GM19438 (cell line): ENCODE results near the gene ASPA.
"Not testable (repeated sequence)": the region's sequence is repeated elsewhere in the genome, so short reads cannot be mapped to it uniquely, and the experiment has no call there.

Source experiments
- ATAC-seq: cut with Tn5 transposase; IDR thresholded peaks from one replicate; pipeline ENCODE4 v1.9.1; 2021; ENCODE audit warnings: low read depth; ENCODE audit not compliant: unreplicated experiment

The ASPA gene

DNA sequence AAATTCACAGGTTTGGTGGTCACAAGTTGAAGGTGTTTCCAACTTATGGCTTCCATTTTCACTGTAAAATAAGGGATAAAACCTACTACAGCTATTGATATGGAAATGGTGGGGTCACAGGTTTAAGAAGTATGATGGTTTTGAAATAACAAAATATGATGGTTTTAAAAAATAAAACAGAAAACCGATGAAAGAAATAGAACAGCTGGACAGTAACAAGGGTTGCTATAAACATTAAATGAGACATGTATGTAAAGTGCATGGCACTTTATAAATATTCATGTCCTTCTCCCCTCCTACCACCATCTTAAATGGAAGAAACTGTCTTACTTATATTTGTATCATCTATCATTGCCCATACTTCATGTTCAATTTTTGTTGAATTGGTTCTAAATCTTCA lies 31.3 kb downstream of the ASPA start:
- ATAC-seq = no peak

GRCh38 chr17:3507869-3508268 lies 32.1 kb downstream of the ASPA start:
- no peak for ATAC-seq

DNA sequence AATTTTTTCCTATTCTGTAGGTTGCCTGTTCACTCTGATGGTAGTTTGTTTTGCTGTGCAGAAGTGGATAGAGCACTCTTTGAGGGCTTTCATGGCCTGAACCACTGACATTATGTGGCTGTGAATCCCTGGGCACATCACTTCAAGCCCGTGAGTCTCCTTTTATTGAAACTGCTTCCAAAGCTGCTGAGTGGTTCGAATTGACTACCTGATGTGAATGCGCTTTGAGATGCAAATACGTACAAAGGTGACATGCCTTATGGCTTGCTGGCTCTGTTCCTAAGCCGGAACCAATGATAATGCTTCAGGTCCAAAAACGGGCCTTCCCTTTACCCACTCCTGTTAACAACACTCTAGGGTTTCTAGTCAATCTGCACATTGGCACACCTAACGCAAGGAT lies 34.3 kb downstream of the ASPA start:
- no peak for ATAC-seq

- no peak for ATAC-seq
Observed at GRCh38 chr17:3511852-3512504, 36.2 kb downstream of the ASPA start.

- ATAC-seq = no peak
Observed at GRCh38 chr17:3512505-3513171, 36.8 kb downstream of the ASPA start.

DNA sequence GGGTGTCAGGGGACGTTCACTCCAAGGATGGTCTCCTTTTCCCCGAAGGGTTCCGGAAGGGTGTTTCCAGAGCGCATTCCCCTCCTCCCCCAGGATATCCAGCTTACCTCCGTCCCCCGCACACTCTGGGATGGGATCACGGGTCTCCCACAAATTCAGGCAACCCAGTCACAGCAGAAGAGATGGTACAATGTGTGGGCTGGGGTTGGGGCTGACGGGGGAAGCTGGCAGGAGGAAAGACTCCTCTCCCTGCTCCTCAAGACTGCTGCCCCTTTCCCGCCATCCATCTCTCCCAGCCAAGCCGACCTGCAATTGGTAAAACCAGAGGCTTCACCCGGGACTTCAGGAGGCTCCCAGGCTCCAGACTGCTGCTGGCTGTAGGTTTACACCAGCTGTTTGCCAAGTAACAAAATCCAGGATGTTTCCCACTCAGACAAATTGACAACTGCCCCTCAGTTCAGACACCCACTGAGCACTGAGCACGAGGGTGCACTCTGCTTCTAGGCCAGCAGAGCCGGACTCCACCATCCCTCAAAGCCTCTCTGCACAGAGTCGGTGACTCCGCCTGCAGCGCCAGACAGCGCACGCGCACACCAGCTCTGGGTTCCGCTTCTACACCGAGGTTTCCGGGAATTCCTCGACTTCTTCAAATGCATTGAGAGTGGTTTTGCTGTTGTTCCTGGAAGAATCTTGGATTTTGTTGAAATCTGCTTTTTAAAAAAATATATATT lies 37.7 kb downstream of the ASPA start:
- ATAC-seq = no peak

DNA sequence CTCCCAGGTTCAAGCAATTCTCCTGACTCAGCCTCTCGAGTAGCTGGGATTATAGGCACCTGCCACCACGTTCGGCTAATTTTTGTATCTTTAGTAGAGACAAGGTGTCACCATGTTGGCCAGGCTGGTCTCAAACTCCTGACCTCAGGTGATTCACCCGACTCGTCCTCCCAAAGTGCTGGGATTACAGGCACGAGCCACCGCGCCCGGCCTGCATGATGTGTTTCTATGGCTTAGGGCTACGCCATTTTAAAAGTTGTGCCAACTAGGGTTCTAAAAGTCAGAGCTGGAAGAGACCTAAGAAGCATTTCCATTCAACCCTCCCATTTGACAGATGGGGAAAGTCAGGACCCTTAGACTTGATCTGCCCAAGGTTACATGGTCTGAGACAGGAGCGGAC lies 38.4 kb downstream of the ASPA start:
- ATAC-seq = not testable (repeated sequence)

GRCh38 chr17:3514873-3515272 lies 39.1 kb downstream of the ASPA start:
- ATAC-seq = no peak

DNA sequence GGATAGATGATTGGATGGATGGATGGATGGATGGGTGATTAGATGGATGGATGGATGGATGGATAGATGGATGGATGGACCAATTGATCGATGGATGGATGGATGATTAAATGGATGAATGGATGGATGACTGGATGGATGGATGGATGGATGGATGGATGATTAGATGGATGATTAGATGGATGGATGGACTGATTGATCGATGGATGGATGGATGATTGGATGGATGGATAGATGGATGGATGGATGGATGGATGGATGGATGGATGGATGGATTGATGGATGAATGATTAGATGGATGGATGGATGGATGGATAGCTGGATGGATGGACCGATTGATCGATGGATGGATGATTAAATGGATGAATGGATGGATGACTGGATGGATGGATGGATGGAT lies 43.7 kb downstream of the ASPA start:
- not testable (repeated sequence) for ATAC-seq

DNA sequence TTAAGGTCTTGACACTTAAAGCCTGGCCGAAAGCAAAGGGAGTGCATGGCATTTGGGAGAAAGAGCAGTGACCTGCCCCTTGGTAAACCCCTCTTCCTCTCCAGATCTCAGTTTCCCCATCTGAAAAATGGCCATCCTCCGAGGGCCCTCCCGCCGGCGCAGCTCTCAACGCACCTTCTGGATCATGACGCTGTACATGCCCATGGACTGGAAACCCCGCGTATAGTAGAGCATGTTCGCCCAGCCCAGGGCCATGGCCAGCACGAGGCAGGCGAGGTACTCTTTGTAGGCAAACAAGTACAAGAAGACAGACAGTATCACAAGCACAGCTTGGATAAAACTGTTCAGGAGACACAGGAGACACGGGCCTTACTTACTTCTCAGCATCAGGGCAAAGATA lies 48.2 kb downstream of the ASPA start:
- ATAC-seq = no peak

GRCh38 chr17:3526491-3526890 lies 50.7 kb downstream of the ASPA start:
- no peak for ATAC-seq

- ATAC-seq = no peak
Observed at GRCh38 chr17:3526971-3527370, 51.2 kb downstream of the ASPA start.

GRCh38 chr17:3527468-3527867 lies 51.7 kb downstream of the ASPA start:
- no peak for ATAC-seq

DNA sequence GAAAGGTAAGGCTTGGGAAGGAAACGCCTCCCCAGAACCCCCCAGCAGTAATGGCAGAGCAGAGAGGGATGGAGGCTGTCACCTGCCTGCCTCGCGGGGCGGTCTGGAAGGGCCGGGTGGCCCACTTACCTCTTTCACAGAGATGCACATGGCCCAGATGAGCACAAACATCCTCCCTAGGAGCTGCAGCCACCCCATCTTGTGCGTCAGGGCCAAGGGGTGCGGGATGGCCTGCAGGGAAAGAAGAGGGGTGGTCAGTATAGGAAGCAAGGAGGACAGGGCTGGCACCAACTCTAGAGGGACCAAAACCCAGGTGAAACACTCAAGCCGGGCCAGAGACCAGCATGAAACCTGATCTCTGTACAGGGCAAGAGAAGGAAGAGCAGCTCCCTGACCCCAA lies 52.1 kb downstream of the ASPA start:
- ATAC-seq = no peak

GRCh38 chr17:3528403-3528851 lies 52.6 kb downstream of the ASPA start:
- ATAC-seq = no peak

DNA sequence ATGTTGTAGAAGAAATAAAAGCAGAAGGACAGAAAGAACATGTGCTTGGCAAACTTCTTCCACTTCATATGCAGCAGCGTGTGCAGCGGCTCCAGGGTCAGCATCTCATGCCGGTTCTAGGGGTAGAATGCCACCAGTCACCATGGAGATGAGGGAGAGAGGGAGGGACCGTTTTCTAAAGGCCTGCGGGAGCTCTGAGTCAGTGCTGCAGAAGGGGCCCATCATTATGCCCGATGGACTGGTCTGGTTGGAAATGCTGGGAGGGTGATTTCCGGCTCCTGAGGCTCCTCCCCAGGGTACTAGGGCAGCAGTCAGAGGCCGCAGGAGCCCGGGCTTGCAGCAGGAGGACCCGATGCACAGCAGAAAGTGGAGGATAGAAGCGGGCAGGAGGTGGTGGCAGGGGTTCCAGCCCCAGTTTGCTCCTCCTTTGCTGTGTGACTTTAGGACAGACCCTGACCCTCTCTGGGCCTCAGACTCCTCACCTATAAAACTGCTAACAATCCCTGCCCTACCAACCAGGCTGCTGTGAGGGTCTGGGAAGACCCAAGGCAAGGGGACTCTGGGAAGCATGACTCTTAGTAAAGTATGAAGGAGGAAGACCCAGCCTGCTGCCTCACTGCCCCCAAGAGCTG lies 53.2 kb downstream of the ASPA start:
- no peak for ATAC-seq

DNA sequence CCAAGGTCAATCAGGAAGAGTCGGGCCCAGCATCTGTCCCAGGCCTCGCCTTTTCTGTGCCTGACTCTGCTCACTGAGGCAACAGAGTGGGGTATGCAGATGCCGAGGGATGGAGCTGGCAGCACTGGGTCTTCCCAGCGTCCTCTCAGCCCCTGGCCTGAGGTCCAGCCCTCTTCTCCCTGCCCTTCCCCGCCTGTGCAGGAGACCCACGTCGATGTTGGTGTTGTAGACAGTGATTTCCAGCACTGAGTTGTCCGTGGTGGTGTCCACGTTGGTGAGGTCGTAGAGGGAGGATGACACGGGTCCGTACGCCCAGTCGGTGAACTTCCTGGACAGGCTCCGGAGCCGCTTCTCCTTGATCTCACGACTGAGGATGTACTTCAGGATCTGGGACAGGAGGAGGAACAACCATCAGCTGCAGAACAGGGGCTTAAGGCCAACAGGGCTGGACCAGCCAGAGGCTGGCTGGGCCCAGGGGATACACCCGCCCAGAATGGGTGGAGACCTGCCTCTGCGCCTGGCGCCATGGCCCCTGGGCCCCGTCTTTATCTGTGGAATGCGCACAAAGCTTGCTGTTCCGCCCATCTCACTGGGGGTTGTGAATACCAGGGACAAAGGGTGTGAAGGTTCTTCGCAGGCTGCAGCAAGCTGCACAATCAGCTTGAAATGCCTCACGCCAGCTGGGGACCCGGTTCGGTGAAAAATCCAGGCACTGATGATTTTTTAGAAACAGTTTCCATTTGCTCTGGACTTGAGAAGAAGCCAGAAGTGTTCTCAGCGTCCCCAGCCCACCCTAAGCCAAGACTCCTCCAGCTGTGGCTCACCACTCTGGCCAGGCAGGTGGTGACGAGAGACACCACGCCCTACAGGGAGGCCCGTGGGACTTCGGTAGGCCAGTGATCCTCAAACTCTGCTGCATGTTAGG lies 54.3 kb downstream of the ASPA start:
- ATAC-seq = no peak

DNA sequence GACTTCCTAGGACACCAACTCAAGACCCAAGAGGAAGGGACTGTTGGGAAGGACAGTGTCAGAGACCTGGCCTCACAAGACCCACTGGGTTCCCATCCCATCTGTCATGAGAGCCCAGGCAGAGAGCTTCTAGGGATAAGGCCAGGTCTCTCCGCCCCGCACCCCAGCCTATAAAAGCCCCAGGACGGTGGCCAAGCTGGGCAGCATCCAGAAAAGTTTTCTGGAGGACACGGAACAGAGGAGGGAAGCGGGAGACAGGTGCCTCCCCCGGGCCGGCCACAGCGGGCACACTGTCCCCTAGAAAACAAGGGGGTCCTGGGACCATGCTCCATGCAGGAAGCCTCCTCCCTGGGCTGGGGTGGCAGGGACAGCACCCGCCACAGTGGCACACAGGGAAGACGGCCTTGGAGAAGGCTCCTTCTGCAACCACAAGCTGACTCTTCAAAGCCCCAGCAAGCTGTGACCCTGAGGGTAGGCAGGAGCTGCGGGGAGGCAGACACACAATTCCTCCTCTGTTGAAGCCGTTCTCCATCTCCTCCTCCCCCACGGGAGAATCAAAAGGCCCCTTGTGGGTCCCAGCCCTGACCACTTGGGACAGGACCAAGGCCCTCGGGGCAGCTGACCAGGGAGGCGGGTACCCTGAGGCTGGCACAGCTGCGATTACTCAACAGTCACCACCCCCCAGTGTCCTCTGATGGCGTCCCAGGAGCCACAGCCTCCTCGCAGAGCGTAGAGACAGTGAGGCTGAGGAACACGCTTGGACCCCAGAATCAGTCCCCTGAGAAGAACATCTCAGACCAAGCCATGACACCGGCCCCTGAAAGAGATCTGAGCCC lies 55.7 kb downstream of the ASPA start:
- ATAC-seq = no peak

GRCh38 chr17:3532106-3532858 lies 56.5 kb downstream of the ASPA start:
- ATAC-seq = no peak
